Measurements from ENCODE around the gene FUT3.
"Not testable (repeated sequence)": the region's sequence is repeated elsewhere in the genome, so short reads cannot be mapped to it uniquely, and the experiment has no call there.

The FUT3 gene

DNA sequence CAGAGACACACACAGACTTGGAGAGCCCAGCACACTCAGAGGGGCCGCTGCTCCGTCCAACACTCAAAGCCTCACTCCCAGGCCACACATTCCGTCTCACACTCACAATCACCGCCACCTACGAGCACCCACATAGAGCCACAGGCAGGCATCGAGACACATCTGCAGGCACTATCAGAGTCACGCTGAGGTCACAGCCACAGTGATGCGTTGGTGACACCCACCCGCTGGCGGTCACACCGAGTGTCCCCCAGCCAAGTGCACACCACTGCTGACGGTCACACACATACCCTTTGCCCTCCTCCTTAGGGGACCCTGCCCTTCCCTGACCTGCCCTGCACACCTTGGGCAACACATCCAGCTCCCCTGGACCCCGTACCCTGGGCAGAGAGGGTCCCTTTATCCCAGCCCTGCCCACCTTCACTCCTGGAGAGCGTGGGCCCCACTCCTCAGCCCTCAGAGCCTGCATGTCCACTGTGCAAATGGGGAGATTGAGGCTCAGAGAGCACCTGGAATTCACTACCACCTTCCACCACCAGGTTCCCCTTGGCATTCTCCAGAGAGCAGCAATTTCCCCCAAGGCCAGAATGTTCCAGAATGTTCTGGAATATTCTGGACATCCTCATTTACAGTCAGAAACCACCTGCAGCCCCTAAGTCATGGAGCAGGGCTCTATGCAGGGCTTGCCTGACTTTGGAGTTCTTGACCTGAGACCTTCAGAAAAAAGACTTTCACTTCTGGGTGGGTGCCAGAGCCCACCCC, 13.7 kb upstream of the FUT3 start:
- no peak overlapping the region for H3K4me3 Mint-ChIP-seq
- no peaks in the 10 kb centered on the region for H3K4me1 Mint-ChIP-seq
- H3K9me3 Mint-ChIP-seq = no peaks in the 10 kb centered on the region
- H3K36me3 Mint-ChIP-seq = no peaks in the 10 kb centered on the region
- no peak overlapping the region for H3K27ac Mint-ChIP-seq
- peaks cover 2% of the 10 kb centered on the region for H3K27me3 Mint-ChIP-seq

GRCh38 chr19:5864013-5864720, 12.9 kb upstream of the FUT3 start:
- Mint-ChIP-seq H3K4me1 (no peaks in the 10 kb centered on the region), H3K27ac (no peak overlapping the region), H3K27me3 (peaks cover 2% of the 10 kb centered on the region), H3K9me3 (no peaks in the 10 kb centered on the region), H3K4me3 (no peak overlapping the region), H3K36me3 (no peaks in the 10 kb centered on the region)

GRCh38 chr19:5863030-5863665, 11.9 kb upstream of the FUT3 start:
- H3K27ac Mint-ChIP-seq = no peak overlapping the region
- no peaks in the 10 kb centered on the region for H3K36me3 Mint-ChIP-seq
- no peaks in the 10 kb centered on the region for H3K9me3 Mint-ChIP-seq
- peaks cover 2% of the 10 kb centered on the region for H3K27me3 Mint-ChIP-seq
- H3K4me1 Mint-ChIP-seq = no peaks in the 10 kb centered on the region
- no peak overlapping the region for H3K4me3 Mint-ChIP-seq

DNA sequence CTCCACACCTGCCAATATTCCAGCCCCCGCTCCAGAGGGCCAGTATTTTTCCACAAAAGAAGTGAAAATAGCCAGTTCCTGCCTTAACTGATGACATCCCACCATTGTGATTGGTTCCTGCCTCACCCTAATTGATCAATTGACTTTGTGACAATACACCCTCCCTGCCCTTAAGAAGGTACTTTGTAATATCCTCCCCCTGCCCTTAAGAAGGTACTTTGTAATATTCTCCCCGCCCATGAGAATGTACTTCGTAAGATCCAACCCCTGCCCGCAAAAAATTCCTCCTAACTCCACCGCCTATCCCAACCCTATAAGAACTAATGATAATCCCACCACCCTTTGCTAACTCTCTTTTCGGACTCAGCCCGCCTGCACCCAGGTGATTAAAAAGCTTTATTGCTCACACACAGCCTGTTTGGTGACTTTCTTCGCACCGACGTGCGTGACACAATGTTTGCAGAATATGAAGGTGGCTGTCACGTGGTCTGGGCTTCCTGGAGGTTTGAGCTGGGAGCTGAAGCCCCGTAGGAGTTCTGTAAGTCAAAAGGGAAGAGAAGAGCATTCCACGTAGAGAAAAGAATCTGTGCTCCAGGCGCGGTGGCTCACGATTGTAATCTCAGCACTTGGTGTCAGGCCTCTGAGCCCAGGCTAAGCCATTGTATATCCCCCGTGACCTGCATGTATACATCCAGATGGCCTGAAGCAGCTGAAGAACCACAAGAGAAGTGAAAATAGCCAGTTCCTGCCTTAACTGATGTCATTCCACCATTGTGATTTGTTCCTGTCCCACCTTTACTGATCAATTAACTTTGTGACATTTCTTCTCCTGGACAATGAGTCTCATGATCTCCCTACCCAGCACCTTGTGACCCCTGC, 6.2 kb upstream of the FUT3 start:
- H3K4me1 Mint-ChIP-seq = no peaks in the 10 kb centered on the region
- H3K27me3 Mint-ChIP-seq = peaks cover 2% of the 10 kb centered on the region
- H3K9me3 Mint-ChIP-seq = no peaks in the 10 kb centered on the region
- H3K4me3 Mint-ChIP-seq = no peak overlapping the region
- H3K36me3 Mint-ChIP-seq = no peaks in the 10 kb centered on the region
- no peak overlapping the region for H3K27ac Mint-ChIP-seq

GRCh38 chr19:5855151-5855550, 3.9 kb upstream of the FUT3 start:
- not testable (repeated sequence) for H3K27me3 Mint-ChIP-seq, H3K27ac Mint-ChIP-seq, H3K4me3 Mint-ChIP-seq, H3K9me3 Mint-ChIP-seq, H3K4me1 Mint-ChIP-seq, H3K36me3 Mint-ChIP-seq

GRCh38 chr19:5854121-5854520, 2.9 kb upstream of the FUT3 start:
- not testable (repeated sequence) for H3K27ac Mint-ChIP-seq, H3K4me1 Mint-ChIP-seq, H3K9me3 Mint-ChIP-seq, H3K4me3 Mint-ChIP-seq, H3K36me3 Mint-ChIP-seq, H3K27me3 Mint-ChIP-seq

- no peaks in the 10 kb centered on the region for H3K36me3 Mint-ChIP-seq
- no peaks in the 10 kb centered on the region for H3K4me1 Mint-ChIP-seq
- H3K27ac Mint-ChIP-seq = no peak overlapping the region
Observed at GRCh38 chr19:5850743-5851293, 431 bp downstream of the FUT3 start.

DNA sequence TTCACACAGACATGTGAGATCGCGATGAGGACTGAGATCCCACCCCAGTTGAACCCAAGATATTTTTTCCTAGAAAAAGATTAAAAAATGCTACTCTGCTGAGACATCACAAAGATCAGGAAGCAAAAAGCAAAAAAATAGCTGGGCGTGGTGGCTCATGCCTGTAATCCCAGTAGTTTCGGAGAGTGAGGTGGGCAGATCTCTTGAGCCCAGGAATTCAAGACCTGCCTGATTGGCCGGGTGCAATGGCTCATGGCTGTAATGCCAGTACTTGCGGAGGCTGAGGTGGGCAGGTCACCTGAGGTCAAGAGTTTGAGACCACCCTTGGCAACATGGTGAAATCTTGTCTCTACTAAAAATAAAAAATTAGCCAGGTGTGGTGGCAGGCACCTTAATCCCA, 1.1 kb downstream of the FUT3 start:
- Mint-ChIP-seq H3K9me3 (no peaks in the 10 kb centered on the region), H3K4me3 (no peak overlapping the region), H3K4me1 (no peaks in the 10 kb centered on the region), H3K36me3 (no peaks in the 10 kb centered on the region), H3K27ac (no peak overlapping the region), H3K27me3 (no peaks in the 10 kb centered on the region)

More at GRCh38 chr19:5850743-5851293, 431 bp downstream of the FUT3 start:
- H3K9me3 Mint-ChIP-seq = no peaks in the 10 kb centered on the region
- H3K4me3 Mint-ChIP-seq = no peak overlapping the region
- no peaks in the 10 kb centered on the region for H3K27me3 Mint-ChIP-seq

- not testable (repeated sequence) for H3K4me1 Mint-ChIP-seq, H3K27ac Mint-ChIP-seq, H3K27me3 Mint-ChIP-seq, H3K9me3 Mint-ChIP-seq, H3K36me3 Mint-ChIP-seq, H3K4me3 Mint-ChIP-seq
Observed at GRCh38 chr19:5848621-5849020, 2.6 kb downstream of the FUT3 start.

DNA sequence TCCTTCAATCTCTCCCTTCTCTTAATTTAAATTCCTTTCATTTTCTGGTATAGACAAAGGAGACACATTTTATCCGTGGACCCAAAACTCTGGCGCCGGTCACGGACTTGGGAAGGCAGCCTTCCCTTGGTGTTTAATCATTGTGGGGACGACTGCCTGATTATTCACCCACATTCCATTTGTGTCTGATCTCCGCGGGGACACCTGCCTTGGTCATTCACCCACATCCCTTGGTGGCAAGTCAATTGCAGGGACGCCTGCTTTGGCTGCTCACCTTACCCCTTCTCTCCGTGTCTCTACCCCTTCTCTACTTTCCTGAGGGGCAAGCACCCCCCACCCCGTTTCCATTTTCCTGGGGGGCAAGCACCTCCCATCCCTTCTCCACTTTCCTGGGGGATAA, 3.4 kb downstream of the FUT3 start:
- H3K27ac Mint-ChIP-seq, H3K4me3 Mint-ChIP-seq, H3K4me1 Mint-ChIP-seq, H3K36me3 Mint-ChIP-seq, H3K27me3 Mint-ChIP-seq, H3K9me3 Mint-ChIP-seq: not testable (repeated sequence)

- Mint-ChIP-seq H3K27ac (no peak overlapping the region), H3K27me3 (no peaks in the 10 kb centered on the region), H3K9me3 (no peaks in the 10 kb centered on the region), H3K4me3 (no peak overlapping the region), H3K36me3 (no peaks in the 10 kb centered on the region), H3K4me1 (no peaks in the 10 kb centered on the region)
Observed at GRCh38 chr19:5844456-5845433, 6.5 kb downstream of the FUT3 start.

DNA sequence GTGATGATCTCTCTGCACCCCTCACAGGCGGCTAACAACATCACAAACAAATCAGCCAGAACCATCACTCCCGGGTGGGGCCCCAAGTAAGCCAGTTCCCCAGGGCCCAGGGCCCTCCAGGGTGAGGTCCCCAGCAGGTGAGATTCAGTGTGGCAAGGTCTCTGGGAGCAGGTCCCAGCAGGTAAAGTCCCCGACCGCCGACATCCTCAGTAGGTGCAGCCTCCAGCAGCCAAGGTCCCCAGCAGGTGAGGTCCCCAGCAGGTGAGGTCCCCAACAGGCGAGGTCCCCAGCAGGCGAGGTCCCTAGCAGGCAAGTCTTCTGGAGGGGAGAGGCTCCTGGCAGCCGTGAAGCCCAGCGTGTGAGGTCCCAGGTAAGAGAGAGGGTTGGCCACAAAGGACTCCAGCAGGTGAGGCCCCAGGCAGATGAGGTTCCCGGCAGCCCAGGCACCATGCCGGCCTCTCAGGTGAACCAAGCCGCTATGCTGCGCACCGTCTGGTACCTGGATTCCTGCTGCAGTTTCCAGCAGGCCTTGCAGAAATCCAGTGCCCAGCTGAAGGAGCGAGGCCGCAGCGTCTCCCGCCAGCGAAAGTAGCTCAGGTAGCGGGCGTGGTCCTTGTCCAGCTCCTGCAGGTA, 7.8 kb downstream of the FUT3 start:
- no peak overlapping the region for H3K27ac Mint-ChIP-seq
- no peak overlapping the region for H3K4me3 Mint-ChIP-seq
- no peaks in the 10 kb centered on the region for H3K9me3 Mint-ChIP-seq
- no peaks in the 10 kb centered on the region for H3K27me3 Mint-ChIP-seq
- H3K4me1 Mint-ChIP-seq = no peaks in the 10 kb centered on the region
- H3K36me3 Mint-ChIP-seq = no peaks in the 10 kb centered on the region

GRCh38 chr19:5841735-5842111, 9.5 kb downstream of the FUT3 start:
- not testable (repeated sequence) for H3K27ac Mint-ChIP-seq, H3K9me3 Mint-ChIP-seq, H3K27me3 Mint-ChIP-seq, H3K4me1 Mint-ChIP-seq, H3K36me3 Mint-ChIP-seq, H3K4me3 Mint-ChIP-seq
